Kasumi-1 (cell line): ENCODE results near the gene SEPTIN11.
A peak's percentile ranks its signal among the peaks of the same experiment; 100 is the strongest.

Source experiments
- DNase-seq, 2 experiments: peaks; one replicate each; lab custom pipeline; 2025; lab: John Stamatoyannopoulos, UW

The SEPTIN11 gene

DNA sequence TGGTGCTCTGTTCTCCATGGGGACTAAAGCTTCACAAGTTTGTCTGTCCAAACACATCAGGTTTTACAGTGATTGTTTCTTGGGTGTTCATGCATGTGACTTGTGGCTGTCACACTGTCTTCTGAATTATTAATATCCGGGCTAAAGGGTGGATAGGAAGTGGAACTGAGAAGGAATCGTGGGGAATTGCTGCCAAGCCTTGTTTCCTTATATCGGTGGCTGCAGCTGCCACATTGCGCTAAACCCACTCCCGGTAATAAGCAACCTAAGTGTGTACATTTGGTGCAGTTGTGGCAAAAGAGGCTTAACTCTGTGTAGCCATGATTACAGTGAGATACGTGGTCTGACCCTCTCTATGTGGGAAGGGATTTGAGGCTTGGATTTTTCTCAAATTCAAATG lies 30.7 kb downstream of the SEPTIN11 start:
- DNase-seq: no peak

GRCh38 chr4:76981644-76982043 lies 32.1 kb downstream of the SEPTIN11 start:
- DNase-seq: no peak

DNA sequence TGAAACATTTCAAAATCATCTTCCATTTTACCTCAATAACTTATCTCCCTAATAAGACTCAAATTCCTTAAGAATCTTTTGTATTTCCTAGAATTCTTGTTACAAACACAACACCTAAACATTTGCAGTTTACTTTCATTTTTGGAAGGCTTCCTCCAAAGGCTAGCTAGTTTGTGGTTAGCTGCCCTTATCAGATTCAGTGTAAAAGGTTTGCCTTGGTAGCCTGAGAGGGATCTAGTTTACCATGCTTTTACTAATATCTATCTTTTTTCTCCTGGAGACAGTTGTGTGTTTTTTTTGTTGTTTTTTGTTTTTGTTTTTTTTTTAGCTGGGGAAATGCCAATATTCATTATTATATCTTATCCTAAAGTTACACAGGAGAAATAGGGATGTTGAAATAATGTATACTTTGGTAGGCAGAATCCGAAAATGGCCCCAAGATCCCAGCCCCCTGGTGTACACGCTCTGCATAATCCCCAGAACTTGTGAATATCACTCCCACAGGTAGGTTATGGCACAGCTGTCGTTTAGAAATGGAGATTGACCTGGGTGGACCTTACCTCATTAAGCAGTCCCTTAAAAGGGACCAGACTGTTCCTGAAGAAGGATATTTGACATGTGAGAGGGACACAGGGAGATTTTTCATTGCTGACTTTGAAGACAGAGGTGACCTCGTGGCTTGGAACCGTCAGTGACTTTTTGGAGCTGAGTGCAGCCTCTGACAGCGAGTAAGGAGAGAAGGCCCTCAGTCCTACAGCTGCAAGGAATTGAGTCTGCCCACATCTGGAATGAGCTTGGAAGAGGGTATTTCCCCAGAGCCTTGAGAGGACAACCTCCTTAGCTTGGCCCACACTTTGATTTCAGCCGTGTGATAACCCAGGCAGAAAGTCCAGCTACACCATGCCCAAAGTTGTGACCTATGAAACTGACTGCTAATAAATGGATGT lies 33.4 kb downstream of the SEPTIN11 start:
- DNase-seq: peak; percentile 18 to 30

GRCh38 chr4:76984127-76984526 lies 34.6 kb downstream of the SEPTIN11 start:
- DNase-seq: peak; percentile 14 to 36

GRCh38 chr4:76984788-76985211 lies 35.2 kb downstream of the SEPTIN11 start:
- DNase-seq: no peak

DNA sequence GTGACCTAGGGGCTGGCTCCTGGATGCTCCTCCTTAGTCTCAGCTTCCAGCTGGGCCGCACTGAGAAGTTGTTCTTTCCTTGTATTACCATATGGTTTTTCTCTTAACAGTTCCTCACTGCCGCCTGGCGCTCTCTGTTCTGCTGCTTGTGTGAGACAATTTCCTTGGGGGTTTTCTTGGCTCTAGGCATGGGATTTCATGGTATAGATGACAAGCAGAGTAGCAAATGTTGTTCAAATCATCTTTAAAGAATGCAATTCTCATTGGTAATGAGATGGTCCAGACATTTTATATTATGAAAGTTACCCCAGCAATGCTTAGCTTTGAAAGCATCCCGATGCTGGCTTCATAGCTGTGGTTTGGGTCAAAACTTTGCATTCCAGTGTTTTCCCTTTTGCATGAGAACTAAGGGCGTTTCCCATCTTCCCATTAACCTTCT lies 37.6 kb downstream of the SEPTIN11 start:
- DNase-seq: no peak

GRCh38 chr4:76987685-76988084 lies 38.1 kb downstream of the SEPTIN11 start:
- DNase-seq: no peak

DNA sequence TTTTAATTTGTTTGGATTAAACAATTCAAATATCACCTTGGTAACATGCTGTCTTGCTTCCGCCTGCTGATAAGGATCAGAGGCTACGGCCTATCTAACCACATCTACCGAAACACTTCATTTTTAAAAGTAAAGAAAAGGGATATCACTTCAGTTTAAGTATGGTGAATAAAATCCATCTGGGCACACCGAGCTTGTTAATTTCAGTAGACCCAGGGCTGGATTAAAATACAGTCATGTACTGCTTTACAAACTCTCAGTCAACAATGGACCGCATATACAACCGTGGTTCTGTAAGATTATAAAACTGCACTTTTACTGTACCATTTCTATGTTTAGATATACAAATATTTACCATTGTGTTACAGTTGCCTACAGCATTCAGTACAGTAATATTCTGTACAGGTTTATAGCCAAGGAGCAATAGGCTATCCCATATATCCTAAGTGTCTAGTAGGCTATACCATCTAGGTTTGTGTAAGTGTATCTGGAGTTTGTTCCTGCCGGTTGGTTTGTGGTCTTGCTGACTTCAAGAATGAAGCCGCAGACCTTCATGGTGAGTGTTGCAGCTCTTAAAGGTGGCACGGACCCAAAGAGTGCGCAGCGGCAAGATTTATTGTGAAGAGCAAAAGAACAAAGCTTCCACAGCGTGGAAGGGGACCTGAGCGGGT lies 40.0 kb downstream of the SEPTIN11 start:
- no peak for DNase-seq

DNA sequence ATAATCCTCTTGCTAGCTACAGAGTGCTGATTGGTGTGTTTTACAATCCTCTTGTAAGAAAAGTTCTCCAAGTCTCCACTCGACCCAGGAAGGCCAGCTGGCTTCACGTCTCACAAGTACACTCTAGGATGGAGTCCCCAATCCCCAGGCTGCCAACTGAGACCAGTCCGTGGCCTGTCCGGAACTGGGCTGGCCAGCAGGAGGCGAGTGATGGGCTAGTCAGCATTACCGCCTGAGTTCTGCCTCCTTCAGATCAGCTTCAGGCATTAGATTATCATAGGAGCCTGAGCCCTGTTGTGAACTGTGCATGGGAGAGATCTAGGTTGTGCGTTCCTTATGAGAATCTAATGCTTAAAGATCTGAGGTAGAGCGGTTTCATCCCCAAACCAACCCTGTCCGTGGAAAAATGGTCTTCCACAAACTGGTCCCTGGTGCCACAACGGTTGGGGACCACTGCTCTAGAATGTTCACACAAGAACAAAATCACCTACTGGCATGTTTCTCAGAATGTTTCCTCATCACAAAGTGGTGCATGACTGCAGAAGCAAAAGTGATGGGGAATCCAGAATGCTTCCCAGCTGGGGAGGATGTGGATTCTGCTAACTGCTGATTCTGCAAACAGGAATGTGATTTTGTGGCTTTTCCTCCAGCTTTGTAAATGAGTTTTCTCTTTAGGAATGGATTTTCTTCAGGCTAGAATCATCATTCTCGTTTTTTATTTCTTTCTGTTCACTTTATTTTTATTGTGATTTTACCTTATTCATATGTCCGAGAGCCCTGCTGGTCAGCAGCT lies 40.9 kb downstream of the SEPTIN11 start:
- no peak for DNase-seq

DNA sequence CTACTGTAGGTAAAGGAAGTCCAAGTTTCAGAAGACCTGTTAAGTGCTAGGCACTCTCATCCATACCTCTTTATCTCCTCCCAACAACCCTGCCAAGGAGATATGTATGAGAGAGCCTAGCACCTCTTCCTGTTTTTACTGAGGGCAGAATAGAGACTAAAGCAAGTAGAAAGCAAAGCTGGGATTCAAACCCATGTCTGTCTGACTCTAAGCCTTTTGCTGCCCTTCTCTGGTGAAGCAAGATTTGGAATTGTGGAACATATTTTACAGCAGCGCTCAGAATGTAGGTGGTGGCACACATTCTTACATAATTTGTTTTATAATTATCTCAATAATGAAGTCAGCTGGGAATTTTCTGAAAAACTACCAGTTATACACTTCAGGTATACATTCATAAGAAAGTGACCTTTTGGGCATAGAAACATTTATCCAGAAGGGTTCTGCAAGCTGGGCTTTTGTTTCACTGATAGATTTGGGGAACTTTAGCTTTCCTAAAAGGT lies 41.7 kb downstream of the SEPTIN11 start:
- no peak for DNase-seq

DNA sequence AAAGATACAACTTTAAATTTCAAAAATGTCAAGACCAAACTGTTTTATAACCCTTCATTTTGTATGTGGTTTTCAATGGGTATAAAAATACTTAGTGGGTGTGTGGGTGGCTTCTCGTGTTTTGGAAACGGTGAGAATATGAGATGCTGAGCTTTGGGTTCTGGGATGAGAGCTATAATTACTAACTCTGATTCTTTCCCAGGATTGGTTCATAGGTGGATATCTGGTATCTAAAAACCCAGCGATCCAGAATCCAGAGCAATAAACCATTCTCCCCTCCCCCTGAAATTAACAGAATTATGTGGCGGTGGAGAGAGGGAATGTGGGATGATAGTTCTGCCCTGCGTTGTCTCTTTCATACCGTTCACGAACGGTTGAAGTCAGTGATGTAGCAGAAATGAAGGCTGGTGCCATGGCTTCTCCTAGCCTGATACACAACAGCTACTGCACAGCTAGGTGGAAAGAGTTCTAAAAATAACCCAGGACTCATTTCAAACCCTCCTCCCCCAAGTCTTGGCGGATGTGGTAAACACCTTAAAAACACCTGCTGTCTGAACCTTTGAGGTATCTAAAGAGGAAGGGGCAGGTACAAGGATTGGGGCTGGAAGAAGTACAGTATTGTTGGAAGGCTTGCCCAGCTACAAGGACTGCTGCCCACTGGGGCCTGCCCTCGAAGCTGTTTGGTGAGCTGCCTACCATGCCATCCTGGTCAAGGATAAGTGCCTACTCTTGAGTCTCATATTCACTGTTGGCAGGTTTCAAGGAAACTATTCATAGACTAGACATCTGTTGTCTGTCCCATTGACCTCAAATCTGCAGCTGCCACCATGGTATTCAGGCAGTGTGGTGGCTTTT lies 44.5 kb downstream of the SEPTIN11 start:
- no peak for DNase-seq

DNA sequence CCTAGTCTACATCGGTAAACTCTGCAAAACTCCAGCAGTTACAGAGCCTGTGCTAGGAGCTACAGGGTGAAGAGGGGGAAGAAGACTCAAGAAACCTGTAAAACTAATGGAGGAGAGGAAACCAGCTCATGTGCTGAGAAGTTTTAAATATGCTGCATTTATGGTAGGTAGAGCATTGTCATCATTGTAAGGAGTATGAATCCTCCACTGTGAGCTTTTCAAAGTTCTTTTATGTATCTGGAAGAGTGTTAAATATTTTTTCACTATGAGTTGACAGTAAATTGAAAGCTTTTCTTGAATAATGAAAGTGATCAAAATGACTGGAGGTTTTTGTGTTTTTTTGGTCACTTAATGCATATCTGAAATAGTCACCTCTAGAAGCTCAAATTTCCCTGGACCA lies 46.2 kb downstream of the SEPTIN11 start:
- DNase-seq: no peak

DNA sequence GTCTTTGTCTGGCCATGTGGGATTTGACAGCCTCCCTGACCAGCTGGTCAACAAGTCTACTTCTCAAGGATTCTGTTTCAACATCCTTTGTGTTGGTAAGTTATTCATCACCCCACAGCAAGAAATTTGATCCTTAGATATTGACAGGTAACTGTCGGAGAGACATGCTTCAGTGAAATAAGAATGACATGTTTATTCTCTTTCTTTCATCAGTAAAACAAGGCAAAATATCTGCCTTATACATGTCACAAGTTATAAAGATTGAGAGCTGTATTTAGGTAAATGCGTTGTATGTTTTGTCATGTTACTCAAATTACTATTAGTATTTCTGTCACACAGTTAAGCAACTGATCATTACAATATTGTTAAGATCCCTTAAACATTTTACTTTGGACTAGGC lies 46.9 kb downstream of the SEPTIN11 start:
- DNase-seq: no peak

DNA sequence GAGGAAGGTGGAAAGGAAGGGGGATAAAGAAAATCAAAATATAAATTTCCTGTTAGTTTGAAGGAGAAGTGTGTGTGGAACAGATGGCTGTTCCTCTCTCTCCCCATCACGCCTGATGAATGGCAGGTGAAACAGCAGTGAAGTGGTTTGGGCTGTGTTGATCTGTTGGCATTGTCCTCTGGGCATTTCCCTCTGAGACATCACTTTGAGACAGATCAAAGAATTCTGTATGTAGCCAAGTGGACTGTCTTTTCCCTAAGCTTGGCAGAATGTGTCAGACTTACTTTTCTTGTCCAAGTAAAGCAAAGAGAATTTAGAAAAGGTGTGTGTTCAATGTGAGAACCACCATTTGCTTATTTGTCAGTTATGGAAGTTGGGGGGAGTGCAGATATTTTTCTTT lies 47.5 kb downstream of the SEPTIN11 start:
- DNase-seq: no peak

- DNase-seq: no peak
Measured at GRCh38 chr4:76997532-76997931, 48.0 kb downstream of the SEPTIN11 start.

DNA sequence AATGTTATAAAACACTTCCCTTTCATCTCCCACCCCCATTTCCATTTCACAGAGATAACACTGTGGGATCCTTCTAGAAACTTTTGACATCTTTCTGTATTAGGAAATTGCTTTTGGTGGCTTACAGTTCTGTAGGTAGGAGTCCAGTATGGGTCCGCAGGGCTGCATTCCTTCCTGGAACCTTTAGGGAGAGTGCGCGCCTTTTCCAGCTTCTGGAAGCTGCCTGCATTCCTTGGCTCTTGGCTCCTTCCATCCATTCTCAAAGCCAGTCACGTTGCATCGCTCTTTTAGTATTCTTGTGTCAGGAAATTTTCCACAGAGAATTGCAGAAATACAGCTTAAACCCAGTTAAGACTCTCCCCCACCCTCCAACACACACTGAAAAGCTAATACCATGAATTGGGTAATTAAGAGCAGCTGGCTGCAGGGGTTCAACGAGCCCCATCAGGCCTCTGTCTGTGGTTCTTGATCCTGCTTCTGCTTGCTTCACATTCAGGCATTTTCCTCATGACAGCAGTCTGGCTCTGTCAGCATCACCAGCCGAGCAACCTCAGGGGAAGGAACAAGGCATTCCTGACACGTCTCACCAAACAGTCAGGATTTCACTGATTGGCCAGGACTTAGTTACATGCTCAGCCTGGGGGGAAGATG lies 48.8 kb downstream of the SEPTIN11 start:
- no peak for DNase-seq
